IMR-90 (cell line): ENCODE measurements around the gene ARMC10.

ENCODE experiments used
- CEBPB ChIP-seq: IDR thresholded peaks from 2 replicates; pipeline ENCODE4 v1.6.1; 2012; ENCODE audit warnings: low read depth, low read length, improper control_type of control experiment
- CTCF ChIP-seq: conservative IDR thresholded peaks from 2 replicates; pipeline ENCODE4 v1.5.1; 2012; ENCODE audit warnings: mild to moderate bottlenecking, low read depth, low read length, improper control_type of control experiment
- NFE2L2 ChIP-seq: fragments of 150-350 bp; IDR thresholded peaks from 2 replicates; pipeline ENCODE4 v1.6.1; 2016; ENCODE audit warnings: low read depth, mild to moderate bottlenecking, low read length
- POLR2A ChIP-seq: IDR thresholded peaks from 2 replicates; pipeline ENCODE4 v1.6.1; 2012; ENCODE audit warnings: mild to moderate bottlenecking, low read depth, low read length
- RCOR1 ChIP-seq: IDR thresholded peaks from 2 replicates; pipeline ENCODE4 v1.6.1; 2012; ENCODE audit warnings: mild to moderate bottlenecking, low read length, improper control_type of control experiment; ENCODE audit not compliant: insufficient replicate concordance

GRCh38 chr7:103141753-103142404, 66.9 kb downstream of the ARMC10 start:
- TF ChIP-seq NFE2L2: no peak
- no peak for TF ChIP-seq POLR2A
- TF ChIP-seq CTCF: no peak
- TF ChIP-seq CEBPB: no peak
- TF ChIP-seq RCOR1: no peak
